Ammon's horn (tissue), 1 donor: ENCODE results near the gene KMT2B.

Source experiments
- DNase-seq: peaks from one replicate; pipeline ENCODE4 v3.0.0-alpha.2; 2016; ENCODE audit warnings: low spot score

Gene KMT2B

DNA sequence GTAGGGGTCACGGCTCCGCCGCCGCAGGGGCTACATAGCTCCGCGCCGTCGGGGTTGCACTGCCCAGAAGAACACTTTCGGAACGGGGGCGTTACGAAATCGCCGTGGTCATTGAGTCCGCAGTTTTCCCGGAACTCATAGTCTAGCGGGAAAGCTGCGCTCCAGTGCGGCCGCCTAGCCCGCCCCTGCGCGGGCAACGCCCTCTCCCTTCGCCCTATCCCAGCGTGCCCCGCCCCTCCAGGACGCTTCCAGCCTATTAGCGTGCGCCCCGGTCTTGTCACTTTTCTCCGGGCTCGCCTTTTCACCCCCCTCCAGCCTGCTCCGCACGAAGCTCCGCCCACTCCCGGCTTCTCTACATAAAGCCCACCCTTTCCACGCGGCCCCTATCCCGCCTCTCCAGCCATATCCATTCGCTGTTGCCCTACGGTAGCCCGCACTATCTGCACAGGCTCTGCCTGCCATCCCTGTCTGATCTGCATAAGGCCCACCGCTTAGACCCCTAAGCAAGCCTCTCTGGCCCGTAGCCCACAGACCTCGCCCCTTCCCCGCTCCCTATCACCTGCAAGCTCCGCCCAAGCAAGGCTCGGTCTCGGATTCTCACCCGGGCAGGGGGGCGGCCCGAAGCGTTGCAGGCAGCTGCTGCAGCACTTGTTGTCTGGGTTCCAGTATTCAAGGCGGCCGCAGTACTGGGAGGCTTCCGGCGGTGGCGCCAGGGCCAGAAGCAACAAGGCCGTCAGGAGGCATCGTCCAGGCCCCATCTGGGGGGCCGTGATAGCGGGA, 22.8 kb downstream of the KMT2B start:
- DNase-seq = peak; percentile 99

DNA sequence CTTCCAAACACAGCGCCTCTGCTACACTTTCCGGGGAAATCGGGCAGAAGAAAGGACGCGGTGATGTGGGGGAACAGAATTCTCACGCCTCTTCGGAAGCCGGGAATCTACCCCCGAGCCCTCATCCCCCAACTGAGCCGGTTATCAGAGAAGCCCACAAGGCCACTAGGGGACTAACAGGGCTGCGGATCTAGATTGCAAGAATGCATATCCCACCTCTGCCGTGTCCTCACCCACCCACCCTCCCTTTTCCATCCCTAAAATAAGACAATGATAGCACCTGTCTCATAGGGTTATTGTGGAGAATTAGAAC, 23.4 kb downstream of the KMT2B start:
- DNase-seq = no peak

DNA sequence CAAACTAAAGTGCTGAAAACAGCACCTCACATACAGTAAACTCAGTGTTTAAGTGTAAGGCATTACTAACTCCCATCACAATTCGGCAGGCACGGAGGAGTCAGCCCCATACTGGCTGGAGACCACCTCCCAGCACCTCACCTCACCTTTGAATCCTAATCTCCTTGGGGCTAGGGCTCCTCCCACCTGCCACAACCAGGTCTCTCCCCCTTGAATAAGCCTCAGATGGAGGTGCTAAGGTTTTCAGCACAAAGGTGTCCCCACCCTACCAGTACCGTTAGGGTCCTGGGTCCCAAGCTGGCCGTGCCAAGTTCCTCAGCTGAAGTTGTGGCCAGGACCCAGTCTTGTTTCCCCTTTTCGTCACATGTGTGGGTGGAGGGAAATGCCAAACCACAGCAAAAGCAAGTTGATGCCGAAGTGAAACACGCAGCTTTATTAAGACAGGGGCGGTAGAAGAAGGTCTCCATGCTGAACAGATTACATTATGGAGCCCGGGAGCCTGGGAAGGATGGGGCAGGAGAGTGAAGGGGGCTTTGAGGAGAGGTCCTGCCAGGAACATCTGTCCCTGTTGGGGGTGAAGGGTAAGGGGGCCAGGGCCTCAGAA, 24.4 kb downstream of the KMT2B start, which contains the start of gene IGFLR1:
Gene IGFLR1, minus strand, starts transcription at position 332 of the 604 bp plus-strand sequence. CDS start 1,272 bp downstream, outside the sequence.
- DNase-seq = peak; percentile 70

DNA sequence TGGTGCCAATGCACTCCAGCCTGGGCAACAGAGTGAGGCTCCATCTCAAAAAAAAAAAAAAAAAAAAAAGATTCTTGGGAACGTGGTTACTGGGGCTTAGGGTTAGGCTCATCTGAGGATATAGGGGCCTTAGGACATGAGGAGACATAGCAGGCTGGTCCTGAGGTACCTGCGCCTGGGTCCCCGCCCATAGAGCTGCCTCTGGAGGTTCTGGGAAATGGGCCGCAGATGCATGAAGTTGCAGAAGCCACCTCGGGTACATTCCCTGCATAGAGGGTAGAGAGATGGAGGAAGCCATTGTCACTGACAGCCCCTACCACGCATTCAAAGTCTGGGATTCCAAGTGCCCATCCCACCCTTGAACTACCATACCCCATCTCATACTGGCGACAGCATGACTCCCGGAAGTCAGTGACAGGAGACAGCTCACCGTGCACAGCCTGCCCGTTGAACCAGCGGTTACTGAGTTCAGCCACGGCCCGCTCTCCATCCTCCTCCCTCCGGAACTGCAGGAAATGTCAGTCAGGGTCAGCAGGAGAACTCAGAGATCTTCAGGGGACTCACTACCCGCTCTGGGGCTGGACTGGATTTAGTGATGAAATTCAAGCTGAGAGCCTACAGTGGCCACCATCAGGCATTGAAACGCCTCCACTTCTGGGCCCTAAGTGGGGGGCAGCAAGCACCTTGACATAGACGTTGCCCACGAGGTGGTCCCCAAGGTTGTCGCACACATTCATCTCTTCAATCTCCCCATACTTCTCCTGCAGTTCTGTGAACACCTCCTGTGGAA, 26.0 kb downstream of the KMT2B start:
- DNase-seq = no peak

DNA sequence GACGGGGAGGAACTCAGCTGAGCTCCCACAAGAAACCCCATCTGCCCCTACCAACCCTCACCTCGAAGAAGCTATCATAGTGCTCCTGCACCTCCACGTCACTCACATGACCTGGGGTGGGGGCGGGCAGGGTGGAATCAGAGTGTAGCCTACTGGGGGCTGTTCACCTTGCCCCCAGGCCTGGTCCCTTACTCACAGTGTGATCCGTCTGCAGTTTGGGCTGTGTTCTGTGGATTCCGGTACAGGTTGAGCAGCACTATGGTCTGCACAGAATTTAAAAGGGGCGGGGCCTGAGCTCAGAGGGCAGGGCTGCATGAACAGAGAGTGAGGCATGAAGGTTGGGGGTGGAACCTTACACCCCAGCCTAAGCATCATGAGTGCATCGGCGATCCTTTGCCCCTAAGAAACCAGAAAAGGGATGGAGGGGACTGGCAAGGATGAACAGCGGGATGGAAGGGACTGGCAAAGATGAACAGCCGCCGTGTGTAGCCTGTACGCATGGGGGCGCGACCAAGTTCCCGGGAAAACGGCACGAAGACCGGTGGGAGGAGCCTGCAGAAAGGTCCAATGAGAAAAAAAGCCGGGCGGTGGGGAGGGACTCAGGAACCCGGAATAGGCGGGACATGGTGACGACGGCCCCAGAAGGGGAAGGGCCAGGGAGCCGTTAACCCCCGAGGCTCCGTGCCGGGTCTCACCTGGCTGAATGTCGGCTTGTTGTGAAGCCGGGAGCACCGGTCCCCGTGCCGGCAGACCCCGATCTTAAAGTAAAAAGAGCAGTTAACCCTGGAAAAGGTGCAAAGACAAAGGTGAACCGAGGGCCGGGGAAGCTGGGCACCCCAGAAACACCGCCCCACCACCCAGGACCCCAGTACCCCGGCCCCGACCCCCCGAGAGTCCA, 26.9 kb downstream of the KMT2B start:
- peak; percentile 97 for DNase-seq

DNA sequence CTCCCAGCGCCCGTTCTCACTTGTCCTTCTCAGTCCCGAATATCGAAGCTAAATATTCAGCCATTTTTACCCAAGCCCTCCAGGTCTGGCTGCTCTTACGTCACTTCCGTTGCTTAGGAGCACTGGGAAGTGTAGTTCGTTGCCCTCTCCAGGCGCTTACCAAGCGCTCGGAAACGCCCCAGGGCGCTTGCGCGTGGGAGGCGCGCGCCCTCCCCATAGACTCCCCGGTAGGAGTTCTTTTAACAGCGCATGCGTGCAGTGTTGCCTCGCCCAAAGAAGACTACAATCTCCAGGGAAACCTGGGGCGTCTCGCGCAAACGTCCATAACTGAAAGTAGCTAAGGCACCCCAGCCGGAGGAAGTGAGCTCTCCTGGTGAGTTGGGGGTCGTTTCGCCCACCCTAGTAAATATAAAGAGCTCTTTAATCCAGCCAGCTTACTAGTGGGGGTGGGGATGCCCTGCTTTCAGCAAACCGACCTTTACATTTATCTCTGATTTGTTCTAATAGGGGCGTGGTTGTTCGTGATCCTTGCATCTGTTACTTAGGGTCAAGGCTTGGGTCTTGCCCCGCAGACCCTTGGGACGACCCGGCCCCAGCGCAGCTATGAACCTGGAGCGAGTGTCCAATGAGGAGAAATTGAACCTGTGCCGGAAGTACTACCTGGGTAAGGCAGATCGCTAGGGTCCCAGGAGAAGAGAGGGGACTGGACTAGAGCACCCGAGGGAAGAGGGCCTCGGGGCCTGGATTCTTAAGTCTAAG, 27.7 kb downstream of the KMT2B start, which contains the start of the genes PSENEN and U2AF1L4:
Gene PSENEN, plus strand, starts transcription at position 324 of the 759 bp plus-strand sequence. Its CDS starts 280 bp downstream, at position 604.
Gene U2AF1L4, minus strand, starts transcription at position 91 of the 759 bp plus-strand sequence. Its CDS starts 27 bp downstream, at position 64.
- DNase-seq = peak; percentile 99

DNA sequence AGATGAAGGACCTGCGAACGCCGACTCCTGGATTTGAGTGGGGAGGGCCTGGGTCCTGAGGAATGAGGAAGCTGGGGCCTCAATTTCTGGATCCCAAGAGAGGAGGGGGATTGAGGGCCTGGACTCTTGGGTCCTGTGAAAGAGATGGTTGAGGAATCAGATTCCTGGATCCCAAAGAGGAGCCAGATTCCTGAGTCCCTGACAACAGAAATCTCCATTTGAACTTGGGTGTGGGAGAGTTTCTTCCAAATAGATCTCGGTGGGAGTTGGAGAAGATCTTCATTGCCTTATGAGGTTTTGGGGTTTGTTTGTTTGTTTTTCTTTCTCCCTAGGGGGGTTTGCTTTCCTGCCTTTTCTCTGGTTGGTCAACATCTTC, 28.3 kb downstream of the KMT2B start:
- no peak for DNase-seq

DNA sequence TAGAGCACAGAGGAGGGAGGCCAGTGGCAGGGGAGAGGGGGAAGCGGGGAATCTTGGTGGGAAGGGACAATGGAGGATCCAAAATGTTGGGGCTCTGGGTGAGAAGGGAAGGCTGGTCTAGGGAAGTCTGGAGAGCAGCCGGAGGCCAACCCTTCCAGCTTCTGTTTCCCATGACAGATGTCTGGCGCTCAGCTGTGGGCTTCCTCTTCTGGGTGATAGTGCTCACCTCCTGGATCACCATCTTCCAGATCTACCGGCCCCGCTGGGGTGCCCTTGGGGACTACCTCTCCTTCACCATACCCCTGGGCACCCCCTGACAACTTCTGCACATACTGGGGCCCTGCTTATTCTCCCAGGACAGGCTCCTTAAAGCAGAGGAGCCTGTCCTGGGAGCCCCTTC, 28.7 kb downstream of the KMT2B start:
- DNase-seq = no peak

DNA sequence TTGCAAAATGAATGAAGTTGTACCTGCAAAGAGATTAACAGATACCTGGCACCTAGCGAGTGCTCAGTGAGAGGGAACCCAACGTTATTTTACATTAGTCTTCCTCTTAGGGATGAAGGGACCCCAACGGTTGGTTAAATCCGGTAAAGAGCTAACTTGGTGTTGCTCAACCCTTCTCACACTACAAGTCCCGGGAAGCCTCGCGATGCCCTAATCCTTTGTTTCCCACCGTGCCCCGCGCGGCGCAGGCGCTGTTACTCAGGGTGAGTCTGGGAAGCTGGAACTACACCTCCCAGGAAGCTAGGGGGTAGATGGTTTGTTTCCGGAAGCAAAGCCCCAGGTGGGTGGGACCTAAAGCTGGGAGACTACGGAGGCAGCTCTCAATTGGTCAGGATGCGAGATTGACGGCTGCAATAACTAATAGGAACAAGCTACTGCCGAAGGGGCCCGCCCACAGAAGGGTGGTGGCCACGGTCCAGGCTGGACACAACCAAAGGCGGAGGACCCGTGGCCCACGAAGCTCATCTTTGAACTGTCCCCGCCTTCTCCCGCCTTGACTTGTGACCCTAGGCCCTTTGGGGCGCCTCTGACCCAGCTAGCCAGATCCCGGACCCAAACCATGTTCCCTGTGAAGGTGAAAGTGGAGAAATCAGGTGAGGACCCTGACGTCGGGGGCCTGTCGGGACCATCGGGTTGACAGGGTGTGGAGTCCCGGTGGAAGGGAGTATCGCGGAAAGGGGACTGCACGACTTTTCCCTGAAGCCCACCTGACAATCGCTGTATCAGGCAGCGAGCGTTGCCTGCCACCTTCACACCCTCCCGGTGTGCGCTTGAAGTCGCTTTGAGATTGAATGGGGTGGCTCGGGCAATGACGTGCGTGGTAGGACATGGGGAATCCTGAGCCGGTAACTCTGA, 30.6 kb downstream of the KMT2B start, which contains the start of gene LIN37:
Gene LIN37, plus strand, starts transcription at position 471 of the 915 bp plus-strand sequence. Its CDS starts 149 bp downstream, at position 620.
- DNase-seq = peak; percentile 100

DNA sequence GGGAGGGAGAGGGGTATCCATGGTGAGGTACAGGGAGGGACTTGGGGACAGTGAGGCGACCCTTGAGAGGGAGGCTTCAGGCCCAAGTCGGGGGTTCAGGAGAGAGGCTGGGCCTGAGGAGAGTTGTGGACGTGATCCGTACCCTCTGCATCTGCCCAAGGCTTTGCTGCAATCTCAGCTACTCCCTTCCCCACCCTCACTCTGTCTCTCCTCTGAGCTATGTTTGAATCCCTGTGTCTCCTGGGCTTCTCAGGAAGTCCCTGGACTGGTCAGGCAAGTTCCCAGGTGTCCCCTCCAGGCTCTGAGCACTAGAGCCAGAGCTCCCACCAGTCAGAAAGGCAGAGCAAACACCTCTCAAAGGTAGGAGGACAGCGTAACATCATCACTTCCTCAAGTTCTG, 32.4 kb downstream of the KMT2B start:
- no peak for DNase-seq

DNA sequence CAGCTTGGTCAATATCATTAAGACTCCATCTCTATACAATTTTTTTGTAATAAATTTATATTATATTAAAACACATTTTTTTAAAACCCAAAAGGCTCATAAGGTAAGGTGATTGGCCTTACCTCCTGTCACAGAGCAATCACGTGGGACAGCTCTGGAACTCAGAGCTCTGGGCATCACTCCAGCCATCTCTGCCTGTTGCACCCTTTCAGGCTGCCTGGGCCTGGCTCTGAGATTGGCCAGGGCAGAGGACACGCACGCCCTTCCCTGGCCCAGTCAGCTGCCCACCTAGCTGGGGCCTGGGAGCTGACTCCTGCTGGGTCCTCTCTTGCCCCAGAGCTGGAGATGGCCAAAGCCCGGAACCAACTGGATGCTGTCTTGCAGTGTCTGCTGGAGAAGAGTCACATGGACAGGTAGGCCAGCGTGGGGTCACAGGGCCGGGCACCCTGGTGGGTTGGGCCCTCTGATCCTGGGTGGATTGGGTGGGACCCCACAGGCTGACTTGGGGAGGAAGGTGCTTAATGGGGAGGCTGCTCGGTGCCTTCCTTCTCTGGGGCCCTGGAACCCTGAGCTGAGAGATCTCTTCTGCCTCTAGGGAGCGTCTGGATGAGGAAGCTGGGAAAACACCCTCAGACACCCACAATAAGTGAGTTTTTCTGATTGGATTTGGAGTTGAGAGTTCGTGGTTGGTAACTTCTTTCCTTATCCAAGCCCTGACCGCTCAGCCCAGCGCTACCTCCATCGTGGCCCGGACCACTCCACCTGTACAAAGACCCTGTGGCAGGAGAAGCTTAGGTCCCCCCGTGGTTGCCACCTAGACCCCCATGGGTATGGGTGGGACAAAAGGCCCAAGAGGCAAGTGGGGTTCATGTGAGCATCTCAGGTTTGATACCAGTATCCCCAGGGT, 34.3 kb downstream of the KMT2B start:
- no peak for DNase-seq

DNA sequence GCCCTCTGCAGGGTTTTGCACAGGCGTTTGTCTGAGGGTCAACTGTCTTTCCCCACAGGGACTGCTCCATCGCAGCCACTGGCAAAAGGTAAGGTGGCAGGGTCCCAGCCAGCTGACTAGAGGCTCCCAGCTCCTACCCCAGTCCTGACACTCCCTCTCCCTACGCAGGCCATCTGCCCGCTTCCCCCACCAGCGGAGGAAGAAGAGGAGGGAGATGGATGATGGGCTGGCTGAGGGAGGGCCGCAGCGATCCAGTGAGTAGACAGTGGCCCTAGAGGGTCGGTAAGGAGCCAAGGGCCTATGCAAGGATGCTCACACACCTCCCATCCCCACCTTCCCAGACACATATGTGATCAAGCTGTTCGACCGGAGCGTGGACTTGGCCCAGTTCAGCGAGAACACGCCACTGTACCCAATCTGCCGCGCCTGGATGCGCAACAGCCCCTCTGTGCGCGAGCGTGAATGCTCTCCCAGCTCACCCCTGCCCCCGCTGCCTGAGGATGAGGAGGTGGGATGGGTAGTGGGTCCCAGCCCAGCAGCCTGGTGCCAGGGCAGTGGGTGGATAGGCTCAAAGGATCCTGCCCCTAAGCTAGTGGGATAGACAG, 35.0 kb downstream of the KMT2B start:
- DNase-seq = no peak

DNA sequence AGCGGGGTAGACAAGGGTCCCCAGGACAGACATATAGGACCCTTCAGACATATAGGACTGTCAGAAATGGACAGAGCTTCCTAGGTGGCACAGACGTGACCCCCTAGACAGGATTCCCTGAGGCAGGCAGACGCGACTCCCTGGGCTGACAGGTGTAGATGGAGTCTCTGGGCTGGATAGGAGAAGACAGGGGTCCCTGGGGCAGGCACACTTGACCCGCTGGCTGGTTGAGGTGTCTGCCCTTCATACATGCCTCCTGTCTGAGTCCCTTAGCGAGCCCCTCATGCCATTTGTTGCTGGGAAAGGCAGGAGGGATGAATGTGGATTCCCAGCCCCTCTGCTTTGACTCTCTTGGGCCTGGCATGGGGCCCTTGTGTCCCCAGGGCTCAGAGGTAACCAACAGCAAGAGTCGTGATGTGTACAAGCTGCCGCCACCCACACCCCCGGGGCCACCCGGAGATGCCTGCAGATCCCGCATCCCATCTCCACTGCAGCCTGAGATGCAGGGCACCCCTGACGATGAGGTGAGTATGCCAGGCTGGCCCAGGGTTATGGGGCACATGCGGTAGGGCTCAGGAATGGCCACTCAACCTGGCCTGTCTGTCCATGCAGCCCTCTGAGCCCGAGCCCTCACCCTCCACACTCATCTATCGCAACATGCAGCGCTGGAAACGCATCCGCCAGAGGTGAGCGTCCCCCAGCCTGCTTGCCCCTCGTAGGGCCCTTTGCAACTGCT, 36.0 kb downstream of the KMT2B start:
- DNase-seq = no peak

DNA sequence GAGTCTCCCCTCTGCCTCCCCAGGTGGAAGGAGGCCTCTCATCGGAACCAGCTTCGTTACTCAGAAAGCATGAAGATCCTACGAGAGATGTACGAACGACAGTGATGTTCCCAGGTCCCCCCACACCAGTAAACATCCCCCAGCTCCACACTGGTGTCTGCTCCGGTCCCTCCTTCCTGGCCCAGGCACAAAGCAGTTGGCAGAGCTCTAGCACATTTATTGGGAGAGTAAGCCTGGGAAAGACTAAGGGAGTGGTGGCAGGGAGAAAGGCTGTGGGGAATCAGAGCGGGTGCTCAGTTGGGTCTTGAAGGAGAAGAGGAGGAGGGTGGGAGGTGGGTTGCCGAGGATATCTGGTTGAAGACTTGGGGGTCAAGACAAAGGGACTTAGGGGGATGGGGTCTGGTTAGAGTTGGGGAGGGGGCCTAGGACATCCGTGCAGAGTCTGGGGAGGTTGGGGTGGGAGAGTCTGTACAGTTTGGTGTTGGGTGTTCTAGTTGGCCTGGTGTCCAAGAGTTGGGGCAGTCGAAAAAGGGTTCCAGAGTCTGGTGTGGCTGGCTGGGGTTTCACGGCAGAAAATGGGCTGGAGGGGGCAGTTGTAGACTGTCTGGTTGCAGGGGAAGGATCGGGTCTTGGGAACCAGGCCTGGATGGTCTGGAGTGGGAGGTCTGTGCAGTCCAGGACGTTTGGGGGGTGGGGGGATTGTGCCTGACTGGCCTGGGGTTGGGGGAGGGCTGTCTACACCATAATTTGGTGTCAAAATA, 36.7 kb downstream of the KMT2B start:
- no peak for DNase-seq

DNA sequence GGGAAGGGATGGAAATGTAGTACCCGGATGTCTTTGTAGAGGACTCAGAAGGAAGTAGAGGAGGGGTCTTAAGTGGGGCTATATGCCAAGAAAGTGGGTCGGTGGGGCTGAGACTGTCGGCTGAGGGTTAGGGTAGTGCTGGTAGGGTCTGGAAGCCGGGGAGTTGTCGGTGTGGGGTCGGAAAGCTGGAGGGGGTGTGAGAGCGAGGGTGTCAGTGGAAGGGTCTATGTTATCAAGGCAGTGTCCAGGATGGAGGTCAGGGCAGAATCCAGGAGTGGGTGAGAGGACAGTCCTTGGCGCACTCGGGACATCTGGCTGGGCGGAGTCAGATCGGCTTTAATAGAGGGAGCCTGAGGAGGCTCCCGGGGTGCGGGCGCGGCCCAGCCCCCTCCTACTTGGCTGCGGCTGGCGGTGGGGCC, 37.3 kb downstream of the KMT2B start:
- DNase-seq = no peak

DNA sequence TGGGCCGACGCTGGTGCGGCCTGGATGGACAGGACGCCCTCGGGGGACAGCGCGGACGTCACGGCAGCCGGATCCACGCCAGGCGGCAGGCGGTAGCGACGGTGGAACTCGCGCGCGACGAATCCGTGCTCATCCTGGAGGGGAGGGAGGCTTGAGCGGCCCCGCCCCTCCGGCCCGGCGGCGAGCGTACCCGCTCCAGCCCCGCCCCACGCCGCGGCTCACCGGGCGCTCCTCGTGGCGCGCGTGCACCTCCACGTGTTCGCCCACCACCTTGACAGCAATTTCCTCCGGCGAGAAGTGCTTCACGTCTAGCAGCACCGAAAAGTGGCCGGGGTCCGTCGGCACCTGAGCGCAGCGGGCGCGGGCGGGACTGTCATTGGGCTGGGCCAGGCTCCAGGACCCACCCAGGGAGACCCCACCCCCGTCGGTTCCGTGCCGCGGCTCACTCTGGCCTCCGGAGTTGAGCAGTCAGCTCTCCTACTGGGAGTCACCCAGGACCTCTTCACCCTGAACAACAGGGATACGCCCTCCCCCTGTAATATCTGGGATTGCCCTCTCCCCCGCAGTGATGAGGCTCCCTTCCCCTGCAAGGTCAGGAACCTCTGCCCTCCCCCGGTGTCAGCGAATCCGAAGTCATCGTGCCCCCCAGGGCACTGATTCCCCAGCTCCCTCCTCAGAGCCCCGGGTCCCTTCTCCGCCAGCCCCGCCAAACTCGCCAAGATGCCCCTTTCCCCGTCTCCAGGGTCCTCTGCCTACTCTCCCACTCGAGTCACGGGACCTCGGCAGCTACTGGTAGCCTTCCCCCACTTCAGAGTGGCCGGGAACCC, 38.0 kb downstream of the KMT2B start:
- no peak for DNase-seq
